Stimulated activated CD4-positive, alpha-beta T cell treated with anti-CD3 and anti-CD28 coated beads, Interleukin-4, amount 100 ng/mL, for 4 hours (primary cell): Measurements from ENCODE around the gene PHLDB1.

Experiments used
- DNase-seq, 2 experiments: peaks; one replicate each; pipeline ENCODE4 v3.0.0-alpha.2; 2020

The PHLDB1 gene

GRCh38 chr11:118622376-118623268, 15.2 kb downstream of the PHLDB1 start:
- no peak for DNase-seq

DNA sequence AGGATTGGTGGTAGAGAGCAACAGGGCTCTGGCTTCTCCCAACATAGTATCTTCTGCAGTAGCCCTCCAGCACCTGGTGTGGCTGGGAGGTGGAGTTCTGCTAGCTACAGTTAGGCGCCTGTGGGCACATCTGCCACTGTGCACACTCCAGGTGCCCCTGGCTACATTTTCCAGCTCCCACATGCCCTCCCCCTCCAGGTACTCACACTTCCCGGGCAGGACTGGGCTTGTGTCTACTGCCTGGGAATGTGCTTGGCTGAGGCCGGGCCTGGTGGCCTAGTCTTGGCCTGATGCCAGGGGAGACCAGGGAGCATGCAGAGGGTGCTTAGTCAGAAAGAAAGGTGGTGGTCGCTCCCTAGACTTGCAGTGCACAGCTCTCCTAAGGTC, 15.8 kb downstream of the PHLDB1 start:
- no peak for DNase-seq

DNA sequence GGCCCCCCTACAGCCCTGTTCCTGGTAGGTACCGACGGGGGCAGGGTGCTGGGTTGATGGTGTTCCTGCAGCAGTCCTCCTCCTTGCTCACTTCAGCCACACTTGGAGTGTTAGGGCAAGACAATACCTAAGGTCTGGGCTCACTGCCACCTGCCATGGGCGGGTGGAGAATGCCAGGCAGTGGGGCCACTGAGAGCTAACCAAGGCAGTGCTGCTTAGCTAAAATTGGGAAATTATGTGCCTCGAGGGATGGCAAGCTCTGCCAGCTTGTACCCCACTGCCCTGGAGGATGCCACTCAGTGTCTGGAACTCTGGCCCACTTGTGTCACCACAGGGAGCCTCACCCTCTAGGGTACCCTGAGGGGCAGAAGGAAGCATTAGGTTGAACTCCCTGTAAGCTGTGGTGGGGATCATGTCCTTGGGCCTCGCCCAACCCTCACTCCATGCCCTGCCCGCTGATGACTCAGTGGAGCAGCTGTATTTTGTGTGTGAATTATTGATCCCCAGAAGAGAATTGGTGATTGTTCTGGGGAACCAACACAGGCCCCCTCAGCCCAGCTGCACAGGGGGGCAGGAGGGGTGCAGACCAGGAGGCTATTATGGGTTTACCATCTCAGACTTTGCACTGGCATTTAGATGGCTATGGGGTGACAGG, 17.7 kb downstream of the PHLDB1 start:
- no peak for DNase-seq

DNA sequence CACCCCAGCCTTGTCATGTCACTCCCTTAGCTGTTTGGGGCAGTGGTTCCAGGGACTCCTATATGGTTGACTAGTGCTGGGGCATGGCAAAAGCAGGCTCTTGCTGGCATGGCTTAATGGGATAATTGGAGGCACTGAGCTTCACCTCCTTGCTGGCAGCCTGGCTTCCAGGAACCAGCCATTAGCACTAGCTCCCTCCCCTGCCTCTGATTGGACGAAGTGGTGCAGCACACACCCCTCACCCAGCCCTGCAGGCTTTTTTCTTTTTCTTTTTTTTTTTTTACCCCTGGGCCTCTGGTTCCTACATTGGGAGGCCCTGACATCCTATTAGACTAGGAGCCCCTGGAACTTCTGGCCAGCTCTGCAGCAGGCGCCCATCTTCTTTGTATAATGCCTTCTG, 18.6 kb downstream of the PHLDB1 start:
- DNase-seq = no peak

DNA sequence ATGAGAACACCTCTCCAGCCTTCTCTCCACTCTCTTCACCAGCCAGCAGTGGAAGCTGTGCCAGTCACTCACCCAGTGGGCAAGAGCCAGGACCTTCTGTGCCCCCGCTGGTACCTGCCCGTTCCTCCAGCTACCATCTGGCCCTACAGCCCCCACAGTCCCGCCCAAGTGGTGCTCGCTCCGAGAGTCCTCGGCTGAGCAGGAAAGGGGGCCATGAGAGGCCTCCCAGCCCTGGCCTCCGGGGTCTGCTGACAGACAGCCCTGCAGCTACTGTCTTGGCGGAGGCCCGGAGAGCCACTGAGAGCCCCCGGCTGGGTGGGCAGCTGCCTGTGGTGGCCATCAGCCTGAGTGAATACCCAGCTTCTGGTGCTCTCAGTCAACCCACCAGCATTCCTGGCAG, 20.2 kb downstream of the PHLDB1 start:
- no peak for DNase-seq

GRCh38 chr11:118628031-118628430, 20.6 kb downstream of the PHLDB1 start:
- no peak for DNase-seq

GRCh38 chr11:118628432-118628831, 21.0 kb downstream of the PHLDB1 start:
- no peak for DNase-seq

- DNase-seq = no peak
Measured at GRCh38 chr11:118628861-118629549, 21.6 kb downstream of the PHLDB1 start.

DNA sequence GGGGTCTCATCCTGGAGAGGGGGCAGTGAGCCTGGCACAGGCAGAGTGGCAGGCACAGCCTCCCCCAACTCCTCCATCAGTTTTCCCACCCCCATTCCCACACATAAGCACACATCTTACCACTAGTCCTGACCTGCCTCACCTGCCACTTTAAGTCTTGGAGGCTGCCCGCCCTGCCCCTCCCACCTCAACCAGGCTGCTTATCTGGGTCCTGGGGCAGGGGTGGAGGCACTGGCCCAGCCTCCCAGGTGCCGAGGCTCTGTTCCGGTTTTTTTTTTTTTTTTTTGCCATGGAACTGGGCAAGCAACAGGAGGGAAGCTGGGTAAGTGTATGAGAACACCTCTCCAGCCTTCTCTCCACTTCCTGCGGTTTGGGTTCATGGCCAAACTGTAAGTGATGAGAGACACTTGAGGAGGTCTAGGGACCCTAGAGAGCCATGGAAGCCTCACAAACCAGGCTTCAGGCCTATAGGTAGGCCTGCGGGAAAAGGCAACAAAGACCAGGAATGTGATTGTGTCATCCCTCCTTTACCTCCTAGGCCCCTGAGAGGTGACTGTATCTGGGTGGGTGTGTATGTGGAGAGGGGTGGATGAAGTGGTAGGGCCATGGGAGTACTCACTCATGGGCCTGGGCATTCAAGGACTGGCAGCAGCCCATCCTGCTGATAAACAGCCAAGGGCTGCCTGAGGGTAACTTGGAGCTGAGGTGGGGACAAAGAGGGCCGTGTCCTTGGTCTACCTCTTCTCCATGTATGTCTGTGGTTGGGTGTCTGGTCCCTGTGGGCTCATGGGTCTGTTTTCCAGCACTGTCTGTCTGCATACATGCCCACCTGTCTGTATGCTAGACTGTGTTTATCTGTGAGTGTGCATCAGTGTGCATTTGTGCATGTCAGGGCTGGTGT, 22.6 kb downstream of the PHLDB1 start:
- DNase-seq = no peak

GRCh38 chr11:118631142-118631909, 23.9 kb downstream of the PHLDB1 start:
- no peak for DNase-seq

- DNase-seq = no peak
Measured at GRCh38 chr11:118632577-118633318, 25.3 kb downstream of the PHLDB1 start.

DNA sequence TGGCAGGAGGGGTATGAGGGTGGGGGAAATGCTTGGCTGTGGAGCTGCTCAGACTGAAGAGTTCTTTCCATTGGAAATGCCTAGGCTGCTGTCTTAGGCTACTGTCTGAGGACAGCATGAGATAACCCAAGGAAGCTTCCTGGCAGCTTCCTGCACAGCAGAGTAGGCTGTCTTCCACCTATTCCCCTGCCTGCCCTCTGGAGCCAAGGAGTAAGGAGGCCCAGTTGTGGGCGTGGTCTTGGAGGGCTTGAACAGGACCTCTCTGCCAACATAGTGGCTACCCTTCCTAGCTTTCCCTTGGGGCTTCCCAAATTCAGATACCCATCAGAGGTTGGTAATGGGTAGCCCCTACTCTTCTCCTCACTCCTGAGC, 25.9 kb downstream of the PHLDB1 start:
- no peak for DNase-seq

DNA sequence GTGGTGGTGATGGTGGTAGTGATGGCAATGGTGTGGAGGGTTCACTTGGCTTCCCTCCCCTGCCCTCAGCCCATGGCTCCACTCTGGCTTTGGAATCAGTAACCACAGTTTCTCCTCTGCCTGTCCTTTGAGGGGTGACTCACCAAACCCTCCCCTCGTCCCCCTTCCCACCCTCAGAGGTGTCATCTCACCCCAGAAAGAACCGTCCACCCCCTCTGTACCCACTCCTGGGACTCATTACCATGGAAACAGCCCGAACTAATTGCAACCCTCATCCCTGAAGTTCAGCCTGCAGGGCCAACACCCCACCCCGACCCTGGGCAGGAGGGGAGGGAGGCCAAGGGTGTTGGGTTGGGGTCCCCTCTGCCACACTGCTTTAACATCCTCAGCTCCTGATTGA, 26.6 kb downstream of the PHLDB1 start:
- no peak for DNase-seq

GRCh38 chr11:118634431-118635236, 27.2 kb downstream of the PHLDB1 start:
- DNase-seq = no peak

- no peak for DNase-seq
Measured at GRCh38 chr11:118635237-118635591, 27.8 kb downstream of the PHLDB1 start.

DNA sequence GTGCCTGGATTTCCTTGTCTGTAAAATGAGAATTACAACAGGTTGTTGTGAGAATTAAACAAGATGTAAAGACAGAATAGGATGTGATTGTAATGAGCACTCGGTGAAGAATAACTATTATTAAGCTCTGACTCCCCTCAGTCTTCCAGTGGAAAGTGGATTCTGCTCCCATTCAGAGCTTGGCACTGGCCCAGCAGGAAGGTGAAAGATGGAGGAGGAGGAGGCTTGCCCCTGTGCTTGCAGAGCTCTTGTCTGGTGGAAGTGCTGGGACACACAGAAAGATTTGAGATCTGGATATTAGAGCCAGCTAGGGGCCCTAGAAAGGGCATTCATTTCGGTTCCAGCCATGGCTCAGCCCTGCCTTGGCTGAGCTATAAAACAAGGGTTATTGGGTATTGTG, 28.2 kb downstream of the PHLDB1 start:
- DNase-seq = no peak

- DNase-seq = no peak
Measured at GRCh38 chr11:118636569-118637290, 29.3 kb downstream of the PHLDB1 start.

- DNase-seq = no peak
Measured at GRCh38 chr11:118638726-118639125, 31.3 kb downstream of the PHLDB1 start.

- DNase-seq = no peak
Measured at GRCh38 chr11:118639899-118640298, 32.5 kb downstream of the PHLDB1 start.
